GM19372 (cell line): ENCODE measurements around the gene PAX7.

Experiments
- ATAC-seq: cut with Tn5 transposase; IDR thresholded peaks from one replicate; pipeline ENCODE4 v1.9.1; 2021; ENCODE audit warnings: mild to moderate bottlenecking, low read depth, moderate library complexity; ENCODE audit not compliant: unreplicated experiment

PAX7 gene

GRCh38 chr1:18640228-18641004 lies 9.8 kb downstream of the PAX7 start:
- ATAC-seq = no peak

- no peak for ATAC-seq
These were observed 10.6 kb downstream of the PAX7 start for GRCh38 chr1:18641005-18641941.

- ATAC-seq = no peak
These were observed 11.8 kb downstream of the PAX7 start for GRCh38 chr1:18642278-18643095.

GRCh38 chr1:18643154-18644012 lies 12.7 kb downstream of the PAX7 start:
- ATAC-seq = no peak

GRCh38 chr1:18644013-18644399 lies 13.4 kb downstream of the PAX7 start:
- ATAC-seq = no peak

GRCh38 chr1:18644446-18644845 lies 13.8 kb downstream of the PAX7 start:
- ATAC-seq = no peak

GRCh38 chr1:18644973-18645746 lies 14.5 kb downstream of the PAX7 start:
- ATAC-seq = no peak

GRCh38 chr1:18645747-18646090 lies 15.1 kb downstream of the PAX7 start:
- no peak for ATAC-seq

- ATAC-seq = no peak
These were observed 15.6 kb downstream of the PAX7 start for GRCh38 chr1:18646091-18646785.

GRCh38 chr1:18646786-18647410 lies 16.3 kb downstream of the PAX7 start:
- ATAC-seq = no peak

GRCh38 chr1:18647681-18648214 lies 17.1 kb downstream of the PAX7 start:
- no peak for ATAC-seq

GRCh38 chr1:18649693-18650370 lies 19.2 kb downstream of the PAX7 start:
- no peak for ATAC-seq

GRCh38 chr1:18651713-18652112 lies 21.1 kb downstream of the PAX7 start:
- ATAC-seq = no peak

- ATAC-seq = no peak
These were observed 22.1 kb downstream of the PAX7 start for GRCh38 chr1:18652791-18653190.

GRCh38 chr1:18653367-18653766 lies 22.7 kb downstream of the PAX7 start:
- no peak for ATAC-seq

- no peak for ATAC-seq
These were observed 23.3 kb downstream of the PAX7 start for GRCh38 chr1:18653916-18654315.

- ATAC-seq = no peak
These were observed 24.0 kb downstream of the PAX7 start for GRCh38 chr1:18654599-18654998.
